ENCODE data around the gene ADGRV1. TPM values are rescaled to one million over a fixed set of nuclear protein-coding genes. Genes with fewer than 3 reads are reported as not detected.
A peak's percentile ranks its signal among the peaks of the same experiment; 100 is the strongest.

ADGRV1 gene
- total RNA-seq, 4 donors from 2014 or later, result 0.39 to 1.9 (median 1.00) TPM

- Histone ChIP-seq H3K4me1 (no peaks in the 10 kb centered on the region), H3K36me3 (no peaks in the 10 kb centered on the region), H3K27ac (peak overlapping the region in 1 of 4 donors; percentile 9), H3K27me3 (no peaks in the 10 kb centered on the region), H3K4me3 (no peak overlapping the region), H3K9me3 (no peaks in the 10 kb centered on the region)
- DNase-seq (ENCODE audit: low spot score in 2 of 2), result no peak
- TF ChIP-seq POLR2A (IDR thresholded peaks at IDR 0.05) (no peak), EP300 (IDR thresholded peaks at IDR 0.05) (peak in 1 of 2 donors; percentile 49)
- TF ChIP-seq, protein P1, sequence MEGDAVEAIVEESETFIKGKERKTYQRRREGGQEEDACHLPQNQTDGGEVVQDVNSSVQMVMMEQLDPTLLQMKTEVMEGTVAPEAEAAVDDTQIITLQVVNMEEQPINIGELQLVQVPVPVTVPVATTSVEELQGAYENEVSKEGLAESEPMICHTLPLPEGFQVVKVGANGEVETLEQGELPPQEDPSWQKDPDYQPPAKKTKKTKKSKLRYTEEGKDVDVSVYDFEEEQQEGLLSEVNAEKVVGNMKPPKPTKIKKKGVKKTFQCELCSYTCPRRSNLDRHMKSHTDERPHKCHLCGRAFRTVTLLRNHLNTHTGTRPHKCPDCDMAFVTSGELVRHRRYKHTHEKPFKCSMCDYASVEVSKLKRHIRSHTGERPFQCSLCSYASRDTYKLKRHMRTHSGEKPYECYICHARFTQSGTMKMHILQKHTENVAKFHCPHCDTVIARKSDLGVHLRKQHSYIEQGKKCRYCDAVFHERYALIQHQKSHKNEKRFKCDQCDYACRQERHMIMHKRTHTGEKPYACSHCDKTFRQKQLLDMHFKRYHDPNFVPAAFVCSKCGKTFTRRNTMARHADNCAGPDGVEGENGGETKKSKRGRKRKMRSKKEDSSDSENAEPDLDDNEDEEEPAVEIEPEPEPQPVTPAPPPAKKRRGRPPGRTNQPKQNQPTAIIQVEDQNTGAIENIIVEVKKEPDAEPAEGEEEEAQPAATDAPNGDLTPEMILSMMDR (IDR thresholded peaks at IDR 0.05), result no peak
- 25 to 32% methylated on average over 3 of the region's 3 CpGs for WGBS, 2 donors
Measured at GRCh38 chr5:90909101-90909503, 350.5 kb downstream of the ADGRV1 start.

- Histone ChIP-seq H3K27me3 (no peaks in the 10 kb centered on the region), H3K36me3 (no peaks in the 10 kb centered on the region), H3K27ac (no peak overlapping the region), H3K4me3 (no peak overlapping the region), H3K9me3 (no peaks in the 10 kb centered on the region), H3K4me1 (no peaks in the 10 kb centered on the region)
- WGBS, 2 donors, result 92 to 95% methylated on average over 6 of the region's 6 CpGs
- TF ChIP-seq, protein P1 (IDR thresholded peaks at IDR 0.05), result no peak
- no peak for TF ChIP-seq POLR2A (IDR thresholded peaks at IDR 0.05)
- no peak for TF ChIP-seq EP300 (IDR thresholded peaks at IDR 0.05)
- DNase-seq (ENCODE audit: low spot score in 2 of 2), result no peak
Measured at GRCh38 chr5:90909940-90910339, 351.3 kb downstream of the ADGRV1 start.

GRCh38 chr5:90911169-90911568 is 352.6 kb downstream of the ADGRV1 start:
- WGBS, 2 donors, result 58 to 62% methylated on average over 1 of the region's 1 CpG
- Histone ChIP-seq H3K9me3 (no peaks in the 10 kb centered on the region), H3K4me1 (no peaks in the 10 kb centered on the region), H3K27ac (no peak overlapping the region), H3K36me3 (no peaks in the 10 kb centered on the region), H3K27me3 (no peaks in the 10 kb centered on the region), H3K4me3 (no peak overlapping the region)
- no peak for DNase-seq (ENCODE audit: low spot score in 2 of 2)
- TF ChIP-seq, protein P1 (IDR thresholded peaks at IDR 0.05), result no peak
- TF ChIP-seq POLR2A (IDR thresholded peaks at IDR 0.05) (no peak), EP300 (IDR thresholded peaks at IDR 0.05) (no peak)

DNA sequence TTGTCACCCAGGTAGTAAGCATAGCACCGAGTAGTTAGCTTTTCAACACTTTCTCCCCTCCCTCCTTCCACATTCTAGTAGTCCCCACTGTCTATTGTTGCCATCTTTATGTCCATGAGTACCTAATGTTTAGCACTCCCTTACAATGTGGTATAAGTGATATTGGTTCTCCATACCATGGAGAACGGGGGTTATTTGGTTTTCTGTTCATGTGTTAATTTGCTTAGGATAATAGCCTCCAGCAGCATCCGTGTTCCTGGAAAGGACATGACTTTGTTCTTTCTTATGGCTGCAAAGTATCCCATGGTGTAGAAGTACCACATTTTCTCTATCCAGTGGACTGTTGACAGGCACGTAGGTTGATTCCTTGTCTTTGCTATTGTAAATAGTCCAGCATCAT is 353.9 kb downstream of the ADGRV1 start:
- no peaks in the 10 kb centered on the region for H3K27me3 ChIP-seq
- H3K27ac ChIP-seq, result no peak overlapping the region
- H3K4me1 ChIP-seq, result no peaks in the 10 kb centered on the region
- no peak for TF ChIP-seq EP300 (IDR thresholded peaks at IDR 0.05)
- TF ChIP-seq POLR2A (IDR thresholded peaks at IDR 0.05), result no peak
- TF ChIP-seq, protein P1 (IDR thresholded peaks at IDR 0.05), result no peak
- no peaks in the 10 kb centered on the region for H3K36me3 ChIP-seq
- no peak for DNase-seq (ENCODE audit: low spot score in 2 of 2)
- no peaks in the 10 kb centered on the region for H3K9me3 ChIP-seq
- 90% methylated on average over 4 of the region's 4 CpGs for WGBS, 2 donors
- H3K4me3 ChIP-seq, result no peak overlapping the region

DNA sequence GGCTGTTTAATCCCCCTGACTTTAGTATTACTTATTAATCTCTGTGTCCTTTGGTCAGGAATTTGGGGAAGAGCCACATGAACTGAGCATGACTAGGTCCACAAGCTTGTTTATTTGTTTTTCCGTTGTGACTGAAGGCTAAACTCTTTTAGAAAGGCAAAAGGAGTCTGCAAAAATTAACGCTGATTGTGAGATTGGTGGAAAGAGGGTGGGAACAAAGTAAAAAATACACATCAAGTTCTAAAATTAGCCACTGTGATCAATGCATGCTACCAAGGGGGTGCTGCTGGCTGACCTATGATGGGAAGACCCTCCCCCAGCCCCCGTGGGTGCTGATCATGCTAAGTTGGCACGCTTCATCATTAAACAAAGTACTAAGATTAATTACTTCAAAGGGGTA is 356.8 kb downstream of the ADGRV1 start:
- Histone ChIP-seq H3K27ac (no peak overlapping the region), H3K27me3 (no peaks in the 10 kb centered on the region), H3K36me3 (no peaks in the 10 kb centered on the region), H3K4me1 (no peaks in the 10 kb centered on the region), H3K9me3 (no peaks in the 10 kb centered on the region), H3K4me3 (no peak overlapping the region)
- WGBS, 2 donors, result 76 to 78% methylated on average over 4 of the region's 4 CpGs
- TF ChIP-seq, protein P1 (IDR thresholded peaks at IDR 0.05), result no peak
- no peak for TF ChIP-seq POLR2A (IDR thresholded peaks at IDR 0.05)
- no peak for TF ChIP-seq EP300 (IDR thresholded peaks at IDR 0.05)
- DNase-seq (ENCODE audit: low spot score in 2 of 2), result no peak

Data from tibial nerve (tissue), 4 donors.